RWPE1 (cell line): ENCODE results near the gene DNAJB6.

Experiments used
- CTCF ChIA-PET: fragments of 350-600 bp; sonication (Branson Sonifier 250); formaldehyde crosslinking; extraction: SDS; loops from one replicate; lab custom pipeline; 2021; lab: Yijun Ruan, JAX
- POLR2A ChIA-PET: fragments of 400-600 bp; formaldehyde crosslinking; extraction: SDS; loops from one replicate; lab custom pipeline; 2020; ENCODE audit warnings: antibody characterized with exemption; ENCODE audit not compliant: low non-redundant PET; lab: Yijun Ruan, JAX
- DNase-seq: peaks from one replicate; pipeline ENCODE4 v3.0.0; 2012; ENCODE audit warnings: low spot score
- H3K27ac ChIP-seq: fragments of 450-650 bp; 2 replicates; pipeline ENCODE4 v1.5.1; 2017
- CTCF ChIP-seq: fragments of 450-650 bp; conservative IDR thresholded peaks from 2 replicates; pipeline ENCODE4 v1.5.1; 2017; ENCODE audit warnings: low read depth, mild to moderate bottlenecking

The DNAJB6 gene

GRCh38 chr7:157464971-157465886 lies 128.4 kb downstream of the DNAJB6 start:
- no peak for DNase-seq
- no peak overlapping the region for H3K27ac ChIP-seq
- ChIA-PET CTCF (interaction anchor here (0.6 kb wide), 1 partner anchor 45 kb away, joined by 4 read pairs; no protein-coding TSS in a partner anchor), POLR2A (no interaction called here)
- no peak for TF ChIP-seq CTCF

GRCh38 chr7:157465891-157466866 lies 129.4 kb downstream of the DNAJB6 start:
- POLR2A ChIA-PET, result no interaction called here
- TF ChIP-seq CTCF, result no peak
- DNase-seq, result no peak
- H3K27ac ChIP-seq, result no peak overlapping the region
- CTCF ChIA-PET, result no interaction called here

GRCh38 chr7:157466867-157467261 lies 130.1 kb downstream of the DNAJB6 start:
- TF ChIP-seq CTCF, result no peak
- no peak for DNase-seq
- no peak overlapping the region for H3K27ac ChIP-seq
- ChIA-PET POLR2A (no interaction called here), CTCF (no interaction called here)
